ENCODE data around the gene PLVAP. TPM values are rescaled to one million over a fixed set of nuclear protein-coding genes. Genes with fewer than 3 reads are reported as not detected.

The PLVAP gene
- total RNA-seq, 1 donor from 2014 or later: 74.9 TPM

GRCh38 chr19:17332677-17333581 is 44.2 kb downstream of the PLVAP start:
- intact Hi-C loops (cut with DNase I): no loop called here
- no peak for TF ChIP-seq CTCF (IDR thresholded peaks at IDR 0.05)
- no peak for TF ChIP-seq POLR2A (IDR thresholded peaks at IDR 0.05)
- TF ChIP-seq POLR2AphosphoS5 (IDR thresholded peaks at IDR 0.05; ENCODE audit: insufficient read depth in 1 of 2, low read depth in 1 of 2): no peak
- no peak for DNase-seq (ENCODE audit: extremely low spot score in 2 of 2)
- peaks cover 7% of the 10 kb centered on the region for H3K27me3 ChIP-seq
- no peaks in the 10 kb centered on the region for H3K9me3 ChIP-seq
- no peak overlapping the region for H3K4me3 ChIP-seq
- H3K27ac ChIP-seq: no peak overlapping the region
- H3K4me1 ChIP-seq: peaks cover 53% of the 10 kb centered on the region
- no peaks in the 10 kb centered on the region for H3K36me3 ChIP-seq

GRCh38 chr19:17332360-17332676 is 44.8 kb downstream of the PLVAP start:
- H3K4me1 ChIP-seq: peaks cover 48% of the 10 kb centered on the region
- no peaks in the 10 kb centered on the region for H3K9me3 ChIP-seq
- peaks cover 7% of the 10 kb centered on the region for H3K27me3 ChIP-seq
- intact Hi-C loops (cut with DNase I): no loop called here
- no peak for DNase-seq (ENCODE audit: extremely low spot score in 2 of 2)
- TF ChIP-seq CTCF (IDR thresholded peaks at IDR 0.05) (no peak), POLR2AphosphoS5 (IDR thresholded peaks at IDR 0.05; ENCODE audit: insufficient read depth in 1 of 2, low read depth in 1 of 2) (no peak), POLR2A (IDR thresholded peaks at IDR 0.05) (no peak)
- H3K27ac ChIP-seq: no peak overlapping the region
- no peak overlapping the region for H3K4me3 ChIP-seq
- no peaks in the 10 kb centered on the region for H3K36me3 ChIP-seq

- Histone ChIP-seq H3K9me3 (no peaks in the 10 kb centered on the region), H3K4me3 (no peak overlapping the region), H3K27ac (no peak overlapping the region), H3K27me3 (peaks cover 7% of the 10 kb centered on the region), H3K36me3 (no peaks in the 10 kb centered on the region), H3K4me1 (peaks cover 46% of the 10 kb centered on the region)
- no peak for DNase-seq (ENCODE audit: extremely low spot score in 2 of 2)
- intact Hi-C loops (cut with DNase I): no loop called here
- TF ChIP-seq CTCF (IDR thresholded peaks at IDR 0.05): no peak
- TF ChIP-seq POLR2A (IDR thresholded peaks at IDR 0.05): no peak
- TF ChIP-seq POLR2AphosphoS5 (IDR thresholded peaks at IDR 0.05; ENCODE audit: insufficient read depth in 1 of 2, low read depth in 1 of 2): no peak
Measured at GRCh38 chr19:17331045-17331558, 46.0 kb downstream of the PLVAP start.

- no peak for DNase-seq (ENCODE audit: extremely low spot score in 2 of 2)
- TF ChIP-seq POLR2AphosphoS5 (IDR thresholded peaks at IDR 0.05; ENCODE audit: insufficient read depth in 1 of 2, low read depth in 1 of 2) (no peak), CTCF (IDR thresholded peaks at IDR 0.05) (no peak), POLR2A (IDR thresholded peaks at IDR 0.05) (no peak)
- Histone ChIP-seq H3K4me1 (peaks cover 40% of the 10 kb centered on the region), H3K4me3 (no peak overlapping the region), H3K9me3 (no peaks in the 10 kb centered on the region), H3K27me3 (peaks cover 7% of the 10 kb centered on the region), H3K27ac (no peak overlapping the region), H3K36me3 (no peaks in the 10 kb centered on the region)
- intact Hi-C loops (cut with DNase I): no loop called here
Measured at GRCh38 chr19:17330262-17331044, 46.7 kb downstream of the PLVAP start.

All from vagina (tissue), 2 donors.